ENCODE measurements around the gene TMEM164. TPM values are rescaled to one million over a fixed set of nuclear protein-coding genes. Genes with fewer than 3 reads are reported as not detected.

The TMEM164 gene
- total RNA-seq, 1 donor from 2014 or later = 6.9 TPM

- FAIRE-seq = no peak
- no peak for DNase-seq (ENCODE audit: low spot score in 2 of 2)
Observed at GRCh38 chrX:110183314-110183713, 180.4 kb downstream of the TMEM164 start.

GRCh38 chrX:110188701-110189558 is 186.0 kb downstream of the TMEM164 start:
- no peak for FAIRE-seq
- DNase-seq (ENCODE audit: low spot score in 2 of 2) = no peak

GRCh38 chrX:110192516-110192915 is 189.6 kb downstream of the TMEM164 start:
- DNase-seq (ENCODE audit: low spot score in 2 of 2) = no peak
- no peak for FAIRE-seq

- FAIRE-seq = no peak
- DNase-seq (ENCODE audit: low spot score in 2 of 2) = no peak
Observed at GRCh38 chrX:110194977-110195376, 192.1 kb downstream of the TMEM164 start.

- no peak for FAIRE-seq
- DNase-seq (ENCODE audit: low spot score in 2 of 2) = no peak
Observed at GRCh38 chrX:110201799-110202198, 198.9 kb downstream of the TMEM164 start.

- DNase-seq (ENCODE audit: low spot score in 2 of 2) = no peak
Observed at GRCh38 chrX:110204986-110205385, 202.1 kb downstream of the TMEM164 start.

GRCh38 chrX:110208092-110208491 is 205.2 kb downstream of the TMEM164 start:
- FAIRE-seq = no peak
- no peak for DNase-seq (ENCODE audit: low spot score in 2 of 2)

More at GRCh38 chrX:110204986-110205385, 202.1 kb downstream of the TMEM164 start:
- no peak for FAIRE-seq

- FAIRE-seq = no peak
- DNase-seq (ENCODE audit: low spot score in 2 of 2) = no peak
Observed at GRCh38 chrX:110210417-110211139, 207.7 kb downstream of the TMEM164 start.

- FAIRE-seq (no peak), DNase-seq (ENCODE audit: low spot score in 2 of 2) (no peak)
Observed at GRCh38 chrX:110211340-110211739, 208.4 kb downstream of the TMEM164 start.

GRCh38 chrX:110212299-110212698 is 209.4 kb downstream of the TMEM164 start:
- no peak for DNase-seq (ENCODE audit: low spot score in 2 of 2)
- FAIRE-seq = no peak

- FAIRE-seq (no peak), DNase-seq (ENCODE audit: low spot score in 2 of 2) (no peak)
Observed at GRCh38 chrX:110213183-110213582, 210.3 kb downstream of the TMEM164 start.

GRCh38 chrX:110214684-110215083 is 211.8 kb downstream of the TMEM164 start:
- no peak for DNase-seq (ENCODE audit: low spot score in 2 of 2)
- FAIRE-seq = no peak

- FAIRE-seq = no peak
Observed at GRCh38 chrX:110215411-110215810, 212.5 kb downstream of the TMEM164 start.

GRCh38 chrX:110216027-110216426 is 213.1 kb downstream of the TMEM164 start:
- FAIRE-seq (no peak), DNase-seq (ENCODE audit: low spot score in 2 of 2) (no peak)

More at GRCh38 chrX:110215411-110215810, 212.5 kb downstream of the TMEM164 start:
- no peak for DNase-seq (ENCODE audit: low spot score in 2 of 2)

GRCh38 chrX:110218591-110218990 is 215.7 kb downstream of the TMEM164 start:
- DNase-seq (ENCODE audit: low spot score in 2 of 2) (no peak), FAIRE-seq (no peak)

GRCh38 chrX:110219920-110220319 is 217.0 kb downstream of the TMEM164 start:
- DNase-seq (ENCODE audit: low spot score in 2 of 2) = no peak
- no peak for FAIRE-seq

GRCh38 chrX:110222497-110223257 is 219.8 kb downstream of the TMEM164 start:
- FAIRE-seq = no peak

GRCh38 chrX:110224926-110225617 is 222.2 kb downstream of the TMEM164 start:
- FAIRE-seq (no peak), DNase-seq (ENCODE audit: low spot score in 2 of 2) (no peak)

More at GRCh38 chrX:110222497-110223257, 219.8 kb downstream of the TMEM164 start:
- no peak for DNase-seq (ENCODE audit: low spot score in 2 of 2)

GRCh38 chrX:110226931-110227330 is 224.0 kb downstream of the TMEM164 start:
- DNase-seq (ENCODE audit: low spot score in 2 of 2) (no peak), FAIRE-seq (no peak)

All from frontal cortex (tissue), 4 donors.